GM19023 (cell line): Measurements from ENCODE around the gene LAMA4.

ENCODE experiments used
- ATAC-seq: cut with Tn5 transposase; IDR thresholded peaks from one replicate; pipeline ENCODE4 v1.9.1; 2021; ENCODE audit warnings: mild to moderate bottlenecking, moderate library complexity; ENCODE audit not compliant: unreplicated experiment

Gene LAMA4

GRCh38 chr6:112274774-112275173 is 20.4 kb upstream of the LAMA4 start:
- no peak for ATAC-seq

GRCh38 chr6:112272799-112273198 is 18.4 kb upstream of the LAMA4 start:
- no peak for ATAC-seq

GRCh38 chr6:112270756-112271155 is 16.4 kb upstream of the LAMA4 start:
- ATAC-seq = no peak

- no peak for ATAC-seq
Measured at GRCh38 chr6:112269979-112270566, 15.7 kb upstream of the LAMA4 start.

- no peak for ATAC-seq
Measured at GRCh38 chr6:112269114-112269513, 14.7 kb upstream of the LAMA4 start.

- no peak for ATAC-seq
Measured at GRCh38 chr6:112268654-112269053, 14.3 kb upstream of the LAMA4 start.

GRCh38 chr6:112268019-112268418 is 13.7 kb upstream of the LAMA4 start:
- ATAC-seq = no peak

GRCh38 chr6:112266331-112266730 is 12.0 kb upstream of the LAMA4 start:
- no peak for ATAC-seq

GRCh38 chr6:112259337-112259675 is 4.9 kb upstream of the LAMA4 start:
- no peak for ATAC-seq

GRCh38 chr6:112258642-112259336 is 4.4 kb upstream of the LAMA4 start:
- no peak for ATAC-seq

- ATAC-seq = no peak
Measured at GRCh38 chr6:112257178-112257855, 3.0 kb upstream of the LAMA4 start.

- no peak for ATAC-seq
Measured at GRCh38 chr6:112254921-112255320, 554 bp upstream of the LAMA4 start.

- ATAC-seq = no peak
Measured at GRCh38 chr6:112253498-112253840, 898 bp downstream of the LAMA4 start.

GRCh38 chr6:112252571-112253497 is 1.5 kb downstream of the LAMA4 start:
- ATAC-seq = no peak

GRCh38 chr6:112251171-112251875 is 3.0 kb downstream of the LAMA4 start:
- ATAC-seq = no peak

- no peak for ATAC-seq
Measured at GRCh38 chr6:112249489-112249888, 4.9 kb downstream of the LAMA4 start.

- ATAC-seq = no peak
Measured at GRCh38 chr6:112247275-112247674, 7.1 kb downstream of the LAMA4 start.

GRCh38 chr6:112245511-112246203 is 8.7 kb downstream of the LAMA4 start:
- ATAC-seq = no peak

- ATAC-seq = no peak
Measured at GRCh38 chr6:112243861-112244827, 10.2 kb downstream of the LAMA4 start.
